DMS153 treated with DMSO at 0.1 percent for 48 hours (cell line): ENCODE results near the gene FAM209A.
"Not testable (repeated sequence)": the region's sequence is repeated elsewhere in the genome, so short reads cannot be mapped to it uniquely, and the experiment has no call there.

Experiments
- DNase-seq: peaks from one replicate; lab custom pipeline; 2025; ENCODE audit not compliant: unreplicated experiment; lab: John Stamatoyannopoulos, UW

The FAM209A gene

GRCh38 chr20:56524444-56524843 lies at the start of gene FAM209A:
Gene FAM209A, plus strand, starts transcription at chr20:56524744. Its CDS starts 65 bp downstream, at chr20:56524809.
- not testable (repeated sequence) for DNase-seq

GRCh38 chr20:56483970-56484369 lies 40.6 kb upstream of the FAM209A start:
- no peak for DNase-seq

GRCh38 chr20:56487216-56487615 lies 37.3 kb upstream of the FAM209A start:
- no peak for DNase-seq

- no peak for DNase-seq
Measured at GRCh38 chr20:56488566-56488965, 36.0 kb upstream of the FAM209A start.

GRCh38 chr20:56501116-56501515 lies 23.4 kb upstream of the FAM209A start:
- no peak for DNase-seq

GRCh38 chr20:56503916-56504315 lies 20.6 kb upstream of the FAM209A start:
- DNase-seq: no peak

GRCh38 chr20:56504373-56505005 lies 20.1 kb upstream of the FAM209A start:
- no peak for DNase-seq

- no peak for DNase-seq
Measured at GRCh38 chr20:56506103-56506502, 18.4 kb upstream of the FAM209A start.

- DNase-seq: no peak
Measured at GRCh38 chr20:56511926-56512325, 12.6 kb upstream of the FAM209A start.

GRCh38 chr20:56513161-56514150 lies 11.1 kb upstream of the FAM209A start:
- no peak for DNase-seq

GRCh38 chr20:56516631-56517030 lies 7.9 kb upstream of the FAM209A start:
- no peak for DNase-seq

GRCh38 chr20:56517211-56517610 lies 7.3 kb upstream of the FAM209A start:
- DNase-seq: no peak

GRCh38 chr20:56517641-56518040 lies 6.9 kb upstream of the FAM209A start:
- DNase-seq: no peak

- DNase-seq: no peak
Measured at GRCh38 chr20:56518126-56518525, 6.4 kb upstream of the FAM209A start.

- DNase-seq: no peak
Measured at GRCh38 chr20:56518721-56519398, 5.7 kb upstream of the FAM209A start.

- no peak for DNase-seq
Measured at GRCh38 chr20:56519551-56519950, 5.0 kb upstream of the FAM209A start.

- no peak for DNase-seq
Measured at GRCh38 chr20:56520180-56520579, 4.4 kb upstream of the FAM209A start.

GRCh38 chr20:56520746-56521354 lies 3.7 kb upstream of the FAM209A start:
- DNase-seq: not testable (repeated sequence)

- no peak for DNase-seq
Measured at GRCh38 chr20:56522311-56522710, 2.2 kb upstream of the FAM209A start.

GRCh38 chr20:56527521-56527920 lies 3.0 kb downstream of the FAM209A start:
- no peak for DNase-seq

GRCh38 chr20:56532946-56533345 lies 8.4 kb downstream of the FAM209A start, which contains the start of gene FAM209B:
Gene FAM209B, plus strand, starts transcription at chr20:56533246. Its CDS starts 96 bp downstream, at chr20:56533342.
- not testable (repeated sequence) for DNase-seq
